GM12891 (cell line): ENCODE measurements around the gene SREBF1.
"Not testable (repeated sequence)": the region's sequence is repeated elsewhere in the genome, so short reads cannot be mapped to it uniquely, and the experiment has no call there.

Source experiments
- DNase-seq: peaks from one replicate; pipeline ENCODE4 v3.0.0; 2011; ENCODE audit warnings: low spot score; ENCODE audit not compliant: insufficient read length
- FAIRE-seq: peaks from 2 replicates; lab custom pipeline; 2011; peaks lifted over from hg19 to GRCh38; lab: Jason Lieb, UNC
- PAX5 ChIP-seq: IDR thresholded peaks from 2 replicates; pipeline ENCODE4 v1.6.1; 2011; ENCODE audit warnings: low read length, moderate library complexity, mild to moderate bottlenecking; ENCODE audit not compliant: insufficient read depth, severe bottlenecking
- POLR2A ChIP-seq: IDR thresholded peaks from 2 replicates; pipeline ENCODE4 v1.6.1; 2011; ENCODE audit warnings: low read depth, low read length, control low read depth
- POLR2AphosphoS5 ChIP-seq: IDR thresholded peaks from 2 replicates; pipeline ENCODE4 v1.6.1; 2011; ENCODE audit warnings: low read depth, low read length, control low read depth
- POU2F2 ChIP-seq: IDR thresholded peaks from 2 replicates; pipeline ENCODE4 v1.6.1; 2011; ENCODE audit warnings: low read depth, mild to moderate bottlenecking, control low read depth, low read length, moderate library complexity
- SPI1 ChIP-seq: IDR thresholded peaks from 2 replicates; pipeline ENCODE4 v1.6.1; 2011; ENCODE audit warnings: low read depth, low read length, control low read depth
- TAF1 ChIP-seq: IDR thresholded peaks from 2 replicates; pipeline ENCODE4 v1.6.1; 2011; ENCODE audit warnings: low read depth, low read length, control low read depth

The SREBF1 gene

GRCh38 chr17:17812211-17813054, 24.4 kb downstream of the SREBF1 start:
- TF ChIP-seq PAX5 (no peak), TAF1 (no peak), POU2F2 (no peak), POLR2AphosphoS5 (no peak), POLR2A (no peak), SPI1 (no peak)
- DNase-seq (peak; percentile 95), FAIRE-seq (peak; percentile 87)

- no peak for FAIRE-seq
- no peak for DNase-seq
- TF ChIP-seq PAX5 (no peak), POU2F2 (no peak)
Observed at GRCh38 chr17:17811381-17812210, 25.2 kb downstream of the SREBF1 start.

GRCh38 chr17:17810895-17811248, 25.9 kb downstream of the SREBF1 start:
- FAIRE-seq, result no peak
- TF ChIP-seq PAX5 (no peak), SPI1 (no peak), POLR2A (no peak)

GRCh38 chr17:17810084-17810894, 26.5 kb downstream of the SREBF1 start:
- DNase-seq (no peak), FAIRE-seq (no peak)
- no peak for TF ChIP-seq PAX5
- no peak for TF ChIP-seq POU2F2
- no peak for TF ChIP-seq TAF1
- no peak for TF ChIP-seq SPI1
- TF ChIP-seq POLR2A, result no peak
- TF ChIP-seq POLR2AphosphoS5, result no peak

More at GRCh38 chr17:17810895-17811248, 25.9 kb downstream of the SREBF1 start:
- DNase-seq, result no peak

GRCh38 chr17:17809531-17810083, 27.2 kb downstream of the SREBF1 start:
- no peak for TF ChIP-seq POU2F2
- no peak for TF ChIP-seq TAF1
- no peak for TF ChIP-seq PAX5
- no peak for TF ChIP-seq POLR2AphosphoS5
- no peak for TF ChIP-seq SPI1
- no peak for TF ChIP-seq POLR2A
- DNase-seq (no peak), FAIRE-seq (no peak)

GRCh38 chr17:17808706-17809432, 27.9 kb downstream of the SREBF1 start:
- DNase-seq (peak; percentile 93), FAIRE-seq (peak; percentile 90)
- no peak for TF ChIP-seq POLR2A
- TF ChIP-seq TAF1, result no peak
- no peak for TF ChIP-seq SPI1
- TF ChIP-seq POLR2AphosphoS5, result no peak
- peak; percentile 95; the same call in 1 of the 2 replicates for TF ChIP-seq POU2F2

- not testable (repeated sequence) for FAIRE-seq, DNase-seq
Observed at GRCh38 chr17:17808200-17808599, 28.6 kb downstream of the SREBF1 start.

- TF ChIP-seq SPI1, result no peak
- TF ChIP-seq POU2F2, result no peak
- TF ChIP-seq POLR2A, result no peak
- TF ChIP-seq PAX5, result no peak
- TF ChIP-seq TAF1, result no peak
- no peak for TF ChIP-seq POLR2AphosphoS5
- FAIRE-seq (no peak), DNase-seq (no peak)
Observed at GRCh38 chr17:17807440-17807839, 29.3 kb downstream of the SREBF1 start.
